ENCODE results near the gene PHPT1. TPM values are rescaled to one million over a fixed set of nuclear protein-coding genes. Genes with fewer than 3 reads are reported as not detected.

The PHPT1 gene
- total and polyA plus RNA-seq, 2 of the 13 experiments (the other 11 are each of a cell fraction or from before 2014, with no cell fraction given) = 189 to 192 TPM

- TF ChIP-seq KIAA2018 (CRISPR knock-in tag; IDR thresholded peaks at IDR 0.05; ENCODE audit: borderline replicate concordance) (peak; percentile 87; the same call in 1 of the 2 replicates), KLF6 (CRISPR knock-in tag; IDR thresholded peaks at IDR 0.05) (no peak), PCBP2 (optimal IDR thresholded peaks at IDR 0.05; ENCODE audit: low read depth, low read length, poor library complexity, severe bottlenecking) (no peak), SOX13 (IDR thresholded peaks at IDR 0.05) (no peak), SOX13 (CRISPR knock-in tag; conservative IDR thresholded peaks at IDR 0.05 in 1 of 2, IDR thresholded peaks at IDR 0.05 in 1 of 2) (peak in 1 of 2 experiments; percentile 28; a peak in 1 of 4 replicates), MEIS1 (CRISPR knock-in tag; IDR thresholded peaks at IDR 0.05; ENCODE audit: borderline replicate concordance) (no peak), NPAS2 (CRISPR knock-in tag; IDR thresholded peaks at IDR 0.05; ENCODE audit: borderline replicate concordance) (no peak), PLSCR1 (CRISPR knock-in tag; IDR thresholded peaks at IDR 0.05; ENCODE audit: borderline replicate concordance) (no peak), ZNF558 (CRISPR knock-in tag; IDR thresholded peaks at IDR 0.05; ENCODE audit: borderline replicate concordance) (no peak), ZNF292 (CRISPR knock-in tag; IDR thresholded peaks at IDR 0.05; ENCODE audit: borderline replicate concordance, low read depth) (no peak), ZBTB49 (CRISPR knock-in tag; IDR thresholded peaks at IDR 0.05; ENCODE audit: borderline replicate concordance) (no peak), ZNF263 (CRISPR knock-in tag; IDR thresholded peaks at IDR 0.05) (no peak), MLLT10 (CRISPR knock-in tag; IDR thresholded peaks at IDR 0.05) (no peak), EZH2 (conservative IDR thresholded peaks at IDR 0.05; ENCODE audit: low read depth, low read length) (no peak), SIX4 (CRISPR knock-in tag; IDR thresholded peaks at IDR 0.05) (no peak), ZMAT5 (CRISPR knock-in tag; IDR thresholded peaks at IDR 0.05; ENCODE audit: borderline replicate concordance, low read depth) (no peak), AGO2 (optimal IDR thresholded peaks at IDR 0.05; ENCODE audit: low read depth, low read length) (peak; percentile 98), TBP (CRISPR knock-in tag; IDR thresholded peaks at IDR 0.05) (no peak)
Observed at GRCh38 chr9:136847826-136848392, 1.3 kb upstream of the PHPT1 start (continued).

All from HepG2 (cell line).